Measurements from ENCODE around the gene FBXO9.
"Not testable (repeated sequence)": the region's sequence is repeated elsewhere in the genome, so short reads cannot be mapped to it uniquely, and the experiment has no call there.

GRCh38 chr6:53064255-53064654 is 949 bp upstream of the FBXO9 start:
- not testable (repeated sequence) for TF ChIP-seq POLR2A, CTCF (IDR thresholded peaks at IDR 0.05)
